Endothelial cell of umbilical vein (primary cell): ENCODE measurements around the gene C11orf21. TPM values are rescaled to one million over a fixed set of nuclear protein-coding genes. Genes with fewer than 3 reads are reported as not detected.

Experiments
- BruUV-seq: library from RNA; stranded (reverse); fragments of 400-500 nt; replicated peaks from 2 replicates; lab custom pipeline; 2021; lab: Mats Ljungman, UMichigan
- CTCF ChIA-PET: fragments of 300-600, 350-600 bp; sonication (Branson Sonifier 250); formaldehyde crosslinking; loops from one replicate; lab custom pipeline; 2021; ENCODE audit warnings: antibody characterized with exemption, inconsistent platforms; lab: Charles Lee
- POLR2A ChIA-PET: fragments of 300-600, 350-600 bp; sonication (Branson Sonifier 250); formaldehyde crosslinking; loops from one replicate; lab custom pipeline; 2021; ENCODE audit warnings: antibody characterized with exemption, inconsistent platforms; lab: Charles Lee
- DNase-seq: peaks from one replicate; pipeline ENCODE4 v3.0.0-alpha.2; 2011; ENCODE audit warnings: low read depth, low spot score
- FAIRE-seq: peaks from 2 replicates; lab custom pipeline; 2011; peaks lifted over from hg19 to GRCh38; lab: Jason Lieb, UNC
- H2AFZ ChIP-seq: 2 replicates; pipeline ENCODE4 v1.6.0; 2012; ENCODE audit warnings: low read depth, low read length, control low read depth, inconsistent platforms
- H3K27ac ChIP-seq: 2 replicates; pipeline ENCODE4 v1.5.1; 2011; ENCODE audit warnings: low read depth, mild to moderate bottlenecking, control low read depth, low read length, moderate library complexity; ENCODE audit not compliant: insufficient read depth
- H3K27me3 ChIP-seq, 2 experiments: 2 replicates each; pipeline versions ENCODE4 v1.6.0 to v1.6.1; 2011; ENCODE audit warnings: low read length in 2 of 2, mixed read lengths in 1 of 2; ENCODE audit not compliant: control insufficient read depth in 2 of 2, insufficient read depth in 2 of 2
- H3K36me3 ChIP-seq, 2 experiments: 2 replicates in 1 of 2; 3 replicates in 1 of 2; pipeline ENCODE4 v1.5.1; 2011; ENCODE audit warnings: low read length in 2 of 2, mild to moderate bottlenecking in 1 of 2, moderate library complexity in 1 of 2; ENCODE audit not compliant: control insufficient read depth in 2 of 2, insufficient read depth in 2 of 2; ENCODE audit errors: extremely low read depth in 1 of 2
- H3K4me1 ChIP-seq: 3 replicates; pipeline ENCODE4 v1.5.1; 2011; ENCODE audit warnings: mild to moderate bottlenecking, low read length; ENCODE audit not compliant: control insufficient read depth, insufficient read depth; ENCODE audit errors: extremely low read depth
- H3K4me2 ChIP-seq: 2 replicates; pipeline ENCODE4 v1.6.1; 2011; ENCODE audit warnings: low read length, control low read depth, mixed read lengths; ENCODE audit not compliant: insufficient read depth
- H3K4me3 ChIP-seq, 3 experiments: fragments of 200-600 bp in 1 of 3; sonication (generic), shearing (Covaris generic) in 1 of 3; replicated peaks in 1 of 3; 2 replicates each; pipeline ENCODE4 v1.5.1; 2011 to 2016; ENCODE audit warnings: control low read depth in 3 of 3, low read length in 3 of 3, mild to moderate bottlenecking in 2 of 3, inconsistent platforms in 1 of 3, low read depth in 1 of 3, moderate library complexity in 1 of 3; ENCODE audit not compliant: insufficient read depth in 1 of 3
- H3K79me2 ChIP-seq: 2 replicates; pipeline ENCODE4 v1.6.0; 2012; ENCODE audit warnings: low read length, inconsistent platforms; ENCODE audit not compliant: control insufficient read depth, insufficient read depth
- H3K9ac ChIP-seq: replicated peaks from 2 replicates; pipeline ENCODE3; 2011; ENCODE audit warnings: low read length, control low read depth; ENCODE audit not compliant: insufficient read depth; ENCODE audit errors: extremely low read depth
- H3K9me1 ChIP-seq: replicated peaks from 3 replicates; pipeline ENCODE4 v1.6.0; 2011; ENCODE audit warnings: mild to moderate bottlenecking, low read length; ENCODE audit not compliant: control insufficient read depth, insufficient read depth; ENCODE audit errors: extremely low read depth
- H3K9me3 ChIP-seq: replicated peaks from 2 replicates; pipeline ENCODE4 v1.5.1; 2012; ENCODE audit warnings: low read length, inconsistent platforms; ENCODE audit not compliant: control insufficient read depth, insufficient read depth
- H4K20me1 ChIP-seq: replicated peaks from 2 replicates; pipeline ENCODE3; 2011; ENCODE audit warnings: mild to moderate bottlenecking, low read length; ENCODE audit not compliant: control insufficient read depth, insufficient read depth; ENCODE audit errors: extremely low read depth
- EZH2 ChIP-seq: IDR thresholded peaks from 2 replicates; pipeline ENCODE4 v1.6.1; 2012; ENCODE audit warnings: borderline replicate concordance, low read depth, mild to moderate bottlenecking, moderate library complexity, low read length, inconsistent platforms; ENCODE audit not compliant: severe bottlenecking
- FOS ChIP-seq: IDR thresholded peaks from 2 replicates; pipeline ENCODE4 v1.6.1; 2011; ENCODE audit warnings: mild to moderate bottlenecking, low read length, moderate library complexity, borderline replicate concordance; ENCODE audit not compliant: insufficient read depth
- GATA2 ChIP-seq: IDR thresholded peaks from 2 replicates; pipeline ENCODE4 v1.7.0; 2011; ENCODE audit warnings: low read depth, mild to moderate bottlenecking, moderate library complexity, mixed read lengths, low read length; ENCODE audit not compliant: insufficient read length, insufficient read depth
- JUN ChIP-seq: IDR thresholded peaks from 2 replicates; pipeline ENCODE4 v1.6.1; 2011; ENCODE audit warnings: borderline replicate concordance, low read depth; ENCODE audit not compliant: insufficient read length, insufficient read depth
- MYC ChIP-seq: IDR thresholded peaks from one replicate; pipeline ENCODE4 v1.6.1; 2011; ENCODE audit warnings: mild to moderate bottlenecking, low read depth, low read length
- POLR2A ChIP-seq: IDR thresholded peaks from 2 replicates; pipeline ENCODE4 v1.6.1; 2012; ENCODE audit warnings: low read depth, mild to moderate bottlenecking, control low read depth, low read length
- POLR2AphosphoS5 ChIP-seq: IDR thresholded peaks from 2 replicates; pipeline ENCODE4 v1.6.1; 2012; ENCODE audit warnings: low read depth, mild to moderate bottlenecking, control low read depth, low read length, moderate library complexity; ENCODE audit not compliant: insufficient read depth
- dilution Hi-C: fragments of 300-500 bp; cut with MboI; formaldehyde crosslinking; loops from one replicate; pipeline ENCODE4 v1.15.0; 2019; ENCODE audit warnings: low sequenced_read_pairs; ENCODE audit not compliant: extremely low pct_ligation_motif_present
- intact Hi-C: fragments of 100-400 bp; cut with micrococcal nuclease; formaldehyde crosslinking; loops from one replicate; pipeline ENCODE4 v1.10.0; 2022
- polyA plus RNA-seq, 4 experiments: library from polyadenylated mRNA; depleted of rRNA in 3 of 4; stranded (reverse) in 3 of 4; unstranded in 1 of 4; fragments of >200 nt; gene quantifications; 2 replicates each; pipeline versions ENCODE4 v1.2.1 to v1.2.3, GENCODE V29; 2011 to 2012; ENCODE audit warnings: missing spikeins in 1 of 4
- total RNA-seq: library from RNA; stranded (reverse); gene quantifications from 2 replicates; pipeline ENCODE4 v1.2.3, GENCODE V29; 2021
- TF ChIP-seq, protein P1 (sequence below): IDR thresholded peaks from 2 replicates; pipeline ENCODE4 v1.6.1; 2011; ENCODE audit not compliant: insufficient read depth, insufficient read length
- TF ChIP-seq, protein P2 (sequence below), 2 donors: IDR thresholded peaks; 1 replicate in 1 of 2; 2 replicates in 1 of 2; pipeline ENCODE4 v1.5.1; 2011; ENCODE audit warnings: low read length in 2 of 2, mild to moderate bottlenecking in 2 of 2, moderate library complexity in 2 of 2, control low read depth in 1 of 2, inconsistent platforms in 1 of 2, low read depth in 1 of 2; ENCODE audit not compliant: insufficient read depth in 1 of 2; ENCODE audit errors: extremely low read depth in 1 of 2

C11orf21 gene
- total and polyA plus RNA-seq, 2 donors (not counting 3 experiments of a cell fraction or from before 2014, with no cell fraction given): not detected

DNA sequence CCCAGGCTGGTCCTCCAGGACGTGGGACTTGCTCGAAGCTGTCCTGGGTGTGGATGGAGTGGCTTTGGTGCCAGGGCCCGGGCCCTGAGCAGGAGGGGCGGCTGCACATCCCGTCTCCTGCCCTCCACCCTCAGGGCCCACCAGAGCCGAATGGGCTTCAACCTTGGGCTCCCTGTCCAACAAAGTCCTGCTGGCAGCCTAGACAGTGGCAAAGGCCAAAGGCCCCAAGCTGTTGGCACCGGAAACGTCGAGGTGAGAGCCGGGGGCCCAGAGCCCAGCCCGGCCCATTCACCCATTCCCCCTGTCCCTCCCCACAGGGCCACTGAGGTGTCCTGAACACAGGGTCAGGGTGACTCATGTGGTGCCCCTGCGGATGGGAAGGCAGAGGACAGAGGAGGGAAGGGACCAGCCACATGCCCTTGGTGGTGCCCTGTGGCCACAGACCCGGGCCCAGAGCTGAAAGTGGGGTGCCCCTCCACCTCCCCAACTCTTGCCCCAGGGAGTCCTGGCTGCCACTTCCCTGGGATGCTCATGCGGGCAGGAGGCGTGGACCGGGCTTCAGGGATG lies 9.2 kb upstream of the C11orf21 start:
- CTCF ChIA-PET: interaction anchor here (0.5 to 4.6 kb wide), 3 partner anchors 67 to 1659 kb away, joined by 3 to 48 read pairs (median 5); partner anchors contain the start of gene CD81
- H3K27me3 ChIP-seq: no peaks in the 10 kb centered on the region
- H4K20me1 ChIP-seq: no peaks in the 10 kb centered on the region
- H3K9me3 ChIP-seq: no peaks in the 10 kb centered on the region
- no peaks in the 10 kb centered on the region for H3K9me1 ChIP-seq
- no peaks in the 10 kb centered on the region for H3K36me3 ChIP-seq
- no peak for TF ChIP-seq MYC
- no peak for TF ChIP-seq FOS
- TF ChIP-seq, protein P1, sequence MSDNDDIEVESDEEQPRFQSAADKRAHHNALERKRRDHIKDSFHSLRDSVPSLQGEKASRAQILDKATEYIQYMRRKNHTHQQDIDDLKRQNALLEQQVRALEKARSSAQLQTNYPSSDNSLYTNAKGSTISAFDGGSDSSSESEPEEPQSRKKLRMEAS: no peak
- TF ChIP-seq EZH2: no peak
- TF ChIP-seq, protein P2, sequence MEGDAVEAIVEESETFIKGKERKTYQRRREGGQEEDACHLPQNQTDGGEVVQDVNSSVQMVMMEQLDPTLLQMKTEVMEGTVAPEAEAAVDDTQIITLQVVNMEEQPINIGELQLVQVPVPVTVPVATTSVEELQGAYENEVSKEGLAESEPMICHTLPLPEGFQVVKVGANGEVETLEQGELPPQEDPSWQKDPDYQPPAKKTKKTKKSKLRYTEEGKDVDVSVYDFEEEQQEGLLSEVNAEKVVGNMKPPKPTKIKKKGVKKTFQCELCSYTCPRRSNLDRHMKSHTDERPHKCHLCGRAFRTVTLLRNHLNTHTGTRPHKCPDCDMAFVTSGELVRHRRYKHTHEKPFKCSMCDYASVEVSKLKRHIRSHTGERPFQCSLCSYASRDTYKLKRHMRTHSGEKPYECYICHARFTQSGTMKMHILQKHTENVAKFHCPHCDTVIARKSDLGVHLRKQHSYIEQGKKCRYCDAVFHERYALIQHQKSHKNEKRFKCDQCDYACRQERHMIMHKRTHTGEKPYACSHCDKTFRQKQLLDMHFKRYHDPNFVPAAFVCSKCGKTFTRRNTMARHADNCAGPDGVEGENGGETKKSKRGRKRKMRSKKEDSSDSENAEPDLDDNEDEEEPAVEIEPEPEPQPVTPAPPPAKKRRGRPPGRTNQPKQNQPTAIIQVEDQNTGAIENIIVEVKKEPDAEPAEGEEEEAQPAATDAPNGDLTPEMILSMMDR (IDR thresholded peaks at IDR 0.05; ENCODE audit: extremely low read depth in 1 of 2, insufficient read depth in 1 of 2, low read depth in 1 of 2, low read length in 2 of 2): no peak
- no peak for TF ChIP-seq JUN
- no peak for TF ChIP-seq POLR2A
- no peak for TF ChIP-seq GATA2
- no peak for TF ChIP-seq POLR2AphosphoS5
- intact Hi-C loops (no loop called here), dilution Hi-C loops (no loop called here)
- no peak for DNase-seq
- no peak overlapping the region for H3K27ac ChIP-seq
- no peak overlapping the region for H3K4me3 ChIP-seq
- no TSS peak for BruUV-seq
- no peaks in the 10 kb centered on the region for H3K79me2 ChIP-seq
- FAIRE-seq: no peak
- H2AFZ ChIP-seq: no peak overlapping the region
- H3K9ac ChIP-seq: no peak overlapping the region
- POLR2A ChIA-PET: no interaction called here
- no peak overlapping the region for H3K4me2 ChIP-seq
- H3K4me1 ChIP-seq: peaks cover 7% of the 10 kb centered on the region
